ENCODE data around the gene CALCA. TPM values are rescaled to one million over a fixed set of nuclear protein-coding genes. Genes with fewer than 3 reads are reported as not detected.

The CALCA gene
- polyA plus RNA-seq, 1 donor (not counting 4 experiments of a cell fraction or from before 2014, with no cell fraction given): not detected

GRCh38 chr11:15011776-15012345 lies 39.7 kb upstream of the CALCA start:
- Histone ChIP-seq H3K9ac (ENCODE audit: control insufficient read depth, extremely low read depth, insufficient read depth, low read length) (no peak overlapping the region), H4K20me1 (ENCODE audit: control insufficient read depth, extremely low read depth, insufficient read depth, low read length) (no peaks in the 10 kb centered on the region), H3K27ac (ENCODE audit: control insufficient read depth, insufficient read depth, low read length) (no peak overlapping the region), H3K9me3 (ENCODE audit: control insufficient read depth, low read depth, low read length) (no peaks in the 10 kb centered on the region), H3K27me3 (ENCODE audit: control insufficient read depth, extremely low read depth, insufficient read depth, low read length) (no peaks in the 10 kb centered on the region), H3K4me1 (ENCODE audit: control insufficient read depth, extremely low read depth, insufficient read depth, low read length) (no peaks in the 10 kb centered on the region), H3K4me3 (ENCODE audit: control insufficient read depth in 2 of 3, extremely low read depth in 1 of 3, insufficient read depth in 2 of 3, low read depth in 1 of 3, low read length in 3 of 3) (no peak overlapping the region), H3K36me3 (ENCODE audit: control insufficient read depth in 2 of 2, extremely low read depth in 1 of 2, insufficient read depth in 2 of 2, low read length in 2 of 2) (no peaks in the 10 kb centered on the region), H3K79me2 (ENCODE audit: control insufficient read depth, insufficient read depth, low read length) (no peaks in the 10 kb centered on the region), H3K4me2 (ENCODE audit: control insufficient read depth, extremely low read depth, insufficient read depth, low read depth, low read length) (no peak overlapping the region), H3K9me1 (ENCODE audit: control insufficient read depth, extremely low read depth, insufficient read depth, low read length) (no peaks in the 10 kb centered on the region), H2AFZ (ENCODE audit: control insufficient read depth, low read length) (no peak overlapping the region)
- FAIRE-seq (no peak), DNase-seq (ENCODE audit: low read depth, low spot score) (no peak)
- TF ChIP-seq CTCF (optimal IDR thresholded peaks at IDR 0.05 in 1 of 3, IDR thresholded peaks at IDR 0.05 in 1 of 3, conservative IDR thresholded peaks at IDR 0.05 in 1 of 3; ENCODE audit: extremely low read depth in 1 of 3, insufficient read depth in 2 of 3, low read length in 3 of 3) (no peak), EZH2 (IDR thresholded peaks at IDR 0.05; ENCODE audit: low read length) (no peak)
- dilution Hi-C loops (cut with MboI; ENCODE audit: extremely low pct_ligation_motif_present, low sequenced_read_pairs): no loop called here

DNA sequence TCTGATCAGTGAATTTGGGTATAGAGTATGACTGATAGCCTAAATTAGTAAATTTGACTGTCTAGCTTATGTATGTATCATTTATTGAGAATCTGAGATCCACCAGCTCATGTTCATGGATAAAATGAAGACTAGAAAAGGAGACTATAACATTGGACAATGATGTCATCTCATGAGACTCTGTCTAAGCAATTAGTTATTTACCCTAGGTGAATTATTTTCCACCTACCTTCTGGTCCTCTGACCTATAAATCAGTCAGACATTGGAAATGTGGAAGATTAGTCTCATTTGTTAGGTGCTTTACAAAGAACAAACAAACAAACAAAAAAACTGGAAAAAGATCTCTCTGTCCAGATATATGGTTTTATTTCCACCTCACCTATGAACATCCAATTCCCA lies 38.7 kb upstream of the CALCA start:
- Histone ChIP-seq H3K4me2 (ENCODE audit: control insufficient read depth, extremely low read depth, insufficient read depth, low read depth, low read length) (no peak overlapping the region), H2AFZ (ENCODE audit: control insufficient read depth, low read length) (no peak overlapping the region), H3K36me3 (ENCODE audit: control insufficient read depth in 2 of 2, extremely low read depth in 1 of 2, insufficient read depth in 2 of 2, low read length in 2 of 2) (no peaks in the 10 kb centered on the region), H4K20me1 (ENCODE audit: control insufficient read depth, extremely low read depth, insufficient read depth, low read length) (no peaks in the 10 kb centered on the region), H3K9ac (ENCODE audit: control insufficient read depth, extremely low read depth, insufficient read depth, low read length) (no peak overlapping the region), H3K27me3 (ENCODE audit: control insufficient read depth, extremely low read depth, insufficient read depth, low read length) (no peaks in the 10 kb centered on the region), H3K9me1 (ENCODE audit: control insufficient read depth, extremely low read depth, insufficient read depth, low read length) (no peaks in the 10 kb centered on the region), H3K9me3 (ENCODE audit: control insufficient read depth, low read depth, low read length) (no peaks in the 10 kb centered on the region), H3K4me3 (ENCODE audit: control insufficient read depth in 2 of 3, extremely low read depth in 1 of 3, insufficient read depth in 2 of 3, low read depth in 1 of 3, low read length in 3 of 3) (no peak overlapping the region), H3K4me1 (ENCODE audit: control insufficient read depth, extremely low read depth, insufficient read depth, low read length) (no peaks in the 10 kb centered on the region), H3K79me2 (ENCODE audit: control insufficient read depth, insufficient read depth, low read length) (no peaks in the 10 kb centered on the region), H3K27ac (ENCODE audit: control insufficient read depth, insufficient read depth, low read length) (no peak overlapping the region)
- TF ChIP-seq CTCF (optimal IDR thresholded peaks at IDR 0.05 in 1 of 3, IDR thresholded peaks at IDR 0.05 in 1 of 3, conservative IDR thresholded peaks at IDR 0.05 in 1 of 3; ENCODE audit: extremely low read depth in 1 of 3, insufficient read depth in 2 of 3, low read length in 3 of 3) (no peak), EZH2 (IDR thresholded peaks at IDR 0.05; ENCODE audit: low read length) (no peak)
- FAIRE-seq: no peak
- dilution Hi-C loops (cut with MboI; ENCODE audit: extremely low pct_ligation_motif_present, low sequenced_read_pairs): no loop called here
- no peak for DNase-seq (ENCODE audit: low read depth, low spot score)
